Lower lobe of right lung (tissue), 2 donors: ENCODE results near the gene MGAT3. TPM values are rescaled to one million over a fixed set of nuclear protein-coding genes. Genes with fewer than 3 reads are reported as not detected.

Source experiments
- ATAC-seq, 2 donors: fragments of 200-7000 bp; cut with Tn5 transposase; one replicate each; pipeline ENCODE4 v1.9.1; 2020 to 2022; ENCODE audit warnings: mild to moderate bottlenecking in 2 of 2, moderate library complexity in 2 of 2
- DNase-seq: peaks from one replicate; pipeline ENCODE4 v3.0.0-alpha.2; 2020
- H3K27ac ChIP-seq: fragments of 200-600 bp; one replicate; pipeline ENCODE4 v1.8.0; 2022
- H3K27me3 ChIP-seq: fragments of 200-600 bp; one replicate; pipeline ENCODE4 v1.8.0; 2022; ENCODE audit warnings: low read depth
- H3K36me3 ChIP-seq: fragments of 200-600 bp; one replicate; pipeline ENCODE4 v1.8.0; 2022; ENCODE audit warnings: mild to moderate bottlenecking
- H3K4me1 ChIP-seq: fragments of 200-600 bp; one replicate; pipeline ENCODE4 v1.8.0; 2022
- H3K4me3 ChIP-seq: fragments of 200-600 bp; one replicate; pipeline ENCODE4 v1.8.0; 2022; ENCODE audit warnings: mild to moderate bottlenecking
- H3K9me3 ChIP-seq: fragments of 200-600 bp; one replicate; pipeline ENCODE4 v1.8.0; 2022
- CTCF ChIP-seq: fragments of 200-600 bp; IDR thresholded peaks from one replicate; pipeline ENCODE4 v1.8.0; 2022; ENCODE audit warnings: antibody characterized with exemption, mild to moderate bottlenecking
- intact Hi-C: fragments of 100-400 bp; cut with DNase I; formaldehyde crosslinking; loops from one replicate; pipeline ENCODE4 v1.11.0; 2022
- total RNA-seq: library from RNA; stranded (reverse); fragmentation: NEBNext Ultra II Directional; extraction: Animal tissue kit (Norgen Biotek cat#: 25700); gene quantifications from one replicate; pipeline ENCODE4 v1.2.1, GENCODE V29; 2021
- donor health status: DM: no; HTN: yes; CAD: no; lungs with severe emphysema.

Gene MGAT3
- total RNA-seq, 1 donor from 2014 or later = 41.5 TPM

GRCh38 chr22:39434243-39434653, 22.6 kb upstream of the MGAT3 start:
- ATAC-seq = no peak
- H3K27ac ChIP-seq = no peak overlapping the region
- no peaks in the 10 kb centered on the region for H3K27me3 ChIP-seq
- no peak for TF ChIP-seq CTCF
- no peak for DNase-seq
- H3K9me3 ChIP-seq = no peaks in the 10 kb centered on the region
- peaks cover 28% of the 10 kb centered on the region for H3K4me1 ChIP-seq
- peaks cover 45% of the 10 kb centered on the region for H3K36me3 ChIP-seq
- no peak overlapping the region for H3K4me3 ChIP-seq
- intact Hi-C loops = no loop called here

- intact Hi-C loops = no loop called here
- Histone ChIP-seq H3K36me3 (peaks cover 40% of the 10 kb centered on the region), H3K4me3 (no peak overlapping the region), H3K27me3 (peaks cover 4% of the 10 kb centered on the region), H3K4me1 (peaks cover 28% of the 10 kb centered on the region), H3K27ac (no peak overlapping the region), H3K9me3 (no peaks in the 10 kb centered on the region)
- no peak for DNase-seq
- TF ChIP-seq CTCF = no peak
- no peak for ATAC-seq
Measured at GRCh38 chr22:39434721-39435120, 22.1 kb upstream of the MGAT3 start.

- TF ChIP-seq CTCF = no peak
- no peak for ATAC-seq
Measured at GRCh38 chr22:39435616-39436015, 21.2 kb upstream of the MGAT3 start.

GRCh38 chr22:39437791-39438704, 18.8 kb upstream of the MGAT3 start:
- H3K4me3 ChIP-seq = peak overlapping the region; percentile 31
- DNase-seq (no peak), ATAC-seq (peak in 1 of 2 donors; percentile 16)
- peaks cover 7% of the 10 kb centered on the region for H3K36me3 ChIP-seq
- H3K9me3 ChIP-seq = no peaks in the 10 kb centered on the region
- peaks cover 18% of the 10 kb centered on the region for H3K27me3 ChIP-seq
- no peak overlapping the region for H3K27ac ChIP-seq
- intact Hi-C loops = no loop called here
- no peak for TF ChIP-seq CTCF
- peaks cover 10% of the 10 kb centered on the region for H3K4me1 ChIP-seq

More at GRCh38 chr22:39435616-39436015, 21.2 kb upstream of the MGAT3 start:
- no peak for DNase-seq
- H3K27ac ChIP-seq = no peak overlapping the region
- H3K9me3 ChIP-seq = no peaks in the 10 kb centered on the region
- no peak overlapping the region for H3K4me3 ChIP-seq
- peaks cover 31% of the 10 kb centered on the region for H3K36me3 ChIP-seq
- peaks cover 28% of the 10 kb centered on the region for H3K4me1 ChIP-seq
- H3K27me3 ChIP-seq = peaks cover 11% of the 10 kb centered on the region
- intact Hi-C loops = no loop called here

- H3K9me3 ChIP-seq = no peaks in the 10 kb centered on the region
- no peak overlapping the region for H3K4me3 ChIP-seq
- no peaks in the 10 kb centered on the region for H3K36me3 ChIP-seq
- DNase-seq (no peak), ATAC-seq (peak; percentile 48 to 50)
- H3K27ac ChIP-seq = no peak overlapping the region
- peaks cover 18% of the 10 kb centered on the region for H3K27me3 ChIP-seq
- TF ChIP-seq CTCF = no peak
- peaks cover 10% of the 10 kb centered on the region for H3K4me1 ChIP-seq
- intact Hi-C loops = no loop called here
Measured at GRCh38 chr22:39439170-39439569, 17.6 kb upstream of the MGAT3 start.
